Neutrophil (primary cell): ENCODE results near the gene ST14.

Experiments used
- H3K27ac ChIP-seq: fragments of 200-600 bp; sonication (generic); 2 replicates; pipeline ENCODE4 v1.5.1; 2016; ENCODE audit warnings: mild to moderate bottlenecking, moderate library complexity
- H3K27me3 ChIP-seq: fragments of 200-600 bp; sonication (generic); 2 replicates; pipeline ENCODE4 v1.6.0; 2016; ENCODE audit warnings: mild to moderate bottlenecking
- H3K36me3 ChIP-seq: fragments of 200-600 bp; sonication (generic); 2 replicates; pipeline ENCODE4 v1.5.1; 2017
- H3K4me1 ChIP-seq, 2 experiments: fragments of 200-600 bp in 1 of 2; sonication (generic) in 1 of 2; 1 replicate in 1 of 2; 2 replicates in 1 of 2; pipeline versions ENCODE4 v1.5.1 to v1.6.1; 2013 to 2016; ENCODE audit warnings: low read depth in 1 of 2, low read length in 1 of 2, mild to moderate bottlenecking in 1 of 2, moderate library complexity in 1 of 2; ENCODE audit not compliant: control insufficient read depth in 1 of 2, insufficient read depth in 1 of 2
- H3K4me3 ChIP-seq, 2 experiments: fragments of 200-600 bp in 1 of 2; sonication (generic) in 1 of 2; 1 replicate in 1 of 2; 2 replicates in 1 of 2; pipeline ENCODE4 v1.5.1; 2013 to 2016; ENCODE audit warnings: low read depth in 1 of 2, low read length in 1 of 2, mild to moderate bottlenecking in 1 of 2, moderate library complexity in 1 of 2
- H3K9me3 ChIP-seq: fragments of 200-600 bp; sonication (generic); 2 replicates; pipeline ENCODE4 v1.5.1; 2016
- TF ChIP-seq, protein P1 (sequence below): fragments of 200-600 bp; sonication (generic); IDR thresholded peaks from 2 replicates; pipeline ENCODE4 v1.5.1; 2016; ENCODE audit warnings: antibody characterized with exemption

Gene ST14

DNA sequence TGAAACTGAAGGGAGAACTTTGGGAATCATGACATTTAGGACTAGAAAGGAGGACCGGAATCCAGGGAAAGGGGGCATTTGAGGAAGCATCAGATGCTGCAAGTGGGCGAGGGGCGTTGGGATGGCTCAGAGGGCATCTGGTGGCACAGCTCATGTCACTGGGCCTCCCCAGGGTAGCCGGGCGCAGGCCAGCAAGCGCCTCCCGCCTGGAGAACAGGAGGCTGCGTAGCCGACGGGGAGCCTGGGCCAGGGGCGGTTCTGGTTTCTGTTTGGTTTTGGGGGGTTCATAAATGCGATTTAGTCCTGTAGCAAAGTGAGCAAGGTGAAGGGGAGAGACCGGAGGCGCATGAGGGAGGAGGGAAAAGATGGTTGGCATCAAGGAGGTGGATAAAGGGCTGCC, 443 bp upstream of the ST14 start:
- Histone ChIP-seq H3K4me1 (peaks cover 31 to 53% of the 10 kb centered on the region in 2 experiments), H3K36me3 (no peaks in the 10 kb centered on the region), H3K4me3 (peak overlapping the region; percentile 58 to 75), H3K9me3 (no peaks in the 10 kb centered on the region), H3K27ac (no peak overlapping the region), H3K27me3 (peaks cover 68% of the 10 kb centered on the region)
- TF ChIP-seq, protein P1, sequence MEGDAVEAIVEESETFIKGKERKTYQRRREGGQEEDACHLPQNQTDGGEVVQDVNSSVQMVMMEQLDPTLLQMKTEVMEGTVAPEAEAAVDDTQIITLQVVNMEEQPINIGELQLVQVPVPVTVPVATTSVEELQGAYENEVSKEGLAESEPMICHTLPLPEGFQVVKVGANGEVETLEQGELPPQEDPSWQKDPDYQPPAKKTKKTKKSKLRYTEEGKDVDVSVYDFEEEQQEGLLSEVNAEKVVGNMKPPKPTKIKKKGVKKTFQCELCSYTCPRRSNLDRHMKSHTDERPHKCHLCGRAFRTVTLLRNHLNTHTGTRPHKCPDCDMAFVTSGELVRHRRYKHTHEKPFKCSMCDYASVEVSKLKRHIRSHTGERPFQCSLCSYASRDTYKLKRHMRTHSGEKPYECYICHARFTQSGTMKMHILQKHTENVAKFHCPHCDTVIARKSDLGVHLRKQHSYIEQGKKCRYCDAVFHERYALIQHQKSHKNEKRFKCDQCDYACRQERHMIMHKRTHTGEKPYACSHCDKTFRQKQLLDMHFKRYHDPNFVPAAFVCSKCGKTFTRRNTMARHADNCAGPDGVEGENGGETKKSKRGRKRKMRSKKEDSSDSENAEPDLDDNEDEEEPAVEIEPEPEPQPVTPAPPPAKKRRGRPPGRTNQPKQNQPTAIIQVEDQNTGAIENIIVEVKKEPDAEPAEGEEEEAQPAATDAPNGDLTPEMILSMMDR = no peak

- Histone ChIP-seq H3K4me1 (peaks cover 17 to 39% of the 10 kb centered on the region in 2 experiments), H3K27ac (no peak overlapping the region), H3K9me3 (no peaks in the 10 kb centered on the region), H3K27me3 (peaks cover 79% of the 10 kb centered on the region), H3K36me3 (no peaks in the 10 kb centered on the region), H3K4me3 (peak overlapping the region; percentile 58 to 75)
- TF ChIP-seq, protein P1 = no peak
Measured at GRCh38 chr11:130160498-130161155, 1.0 kb downstream of the ST14 start.

DNA sequence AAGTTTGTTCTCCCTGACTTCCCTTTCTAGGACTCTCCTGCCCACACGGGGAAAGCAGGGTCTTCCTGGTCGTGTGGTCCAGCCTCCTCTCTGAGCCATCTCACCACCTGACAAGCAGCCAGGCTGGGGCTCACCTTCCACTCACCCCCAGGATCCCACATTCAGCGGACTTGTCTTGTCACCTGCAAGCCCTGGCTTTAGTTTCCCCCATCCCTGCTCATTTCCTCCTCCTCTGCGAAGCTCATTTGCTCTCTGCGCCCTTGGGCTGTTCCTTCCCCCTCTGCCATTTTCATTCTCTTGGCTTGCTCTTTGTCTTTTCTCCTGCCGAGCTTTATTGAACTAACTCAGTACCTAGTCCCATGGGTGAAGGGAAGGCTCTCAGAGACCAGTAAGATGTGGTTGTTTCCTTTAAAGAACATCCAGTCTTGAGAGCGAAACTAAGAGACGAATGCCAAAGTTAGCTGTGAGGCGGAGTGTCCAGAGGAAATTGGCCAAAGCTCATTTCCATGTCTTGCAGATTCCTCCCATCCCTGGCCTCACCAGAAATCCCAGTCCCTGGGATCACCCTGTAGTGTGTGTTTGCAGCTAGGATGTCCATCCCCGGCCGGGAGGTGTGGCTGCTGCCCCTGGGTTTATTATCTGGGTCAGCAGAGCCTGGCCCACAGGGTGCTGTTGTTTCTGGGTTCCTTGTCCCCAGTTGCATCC, 2.0 kb downstream of the ST14 start:
- Histone ChIP-seq H3K4me1 (peaks cover 17 to 32% of the 10 kb centered on the region in 2 experiments), H3K9me3 (no peaks in the 10 kb centered on the region), H3K27me3 (peaks cover 88% of the 10 kb centered on the region), H3K27ac (no peak overlapping the region), H3K4me3 (no peak overlapping the region), H3K36me3 (no peaks in the 10 kb centered on the region)
- TF ChIP-seq, protein P1 = no peak

GRCh38 chr11:130162733-130163132, 3.2 kb downstream of the ST14 start:
- peaks cover 17 to 31% of the 10 kb centered on the region in 2 experiments for H3K4me1 ChIP-seq
- H3K36me3 ChIP-seq = no peaks in the 10 kb centered on the region
- H3K27ac ChIP-seq = no peak overlapping the region
- no peaks in the 10 kb centered on the region for H3K9me3 ChIP-seq
- H3K4me3 ChIP-seq = no peak overlapping the region
- peaks cover 92% of the 10 kb centered on the region for H3K27me3 ChIP-seq
- TF ChIP-seq, protein P1 = no peak

GRCh38 chr11:130163346-130164220, 4.0 kb downstream of the ST14 start:
- H3K4me3 ChIP-seq = no peak overlapping the region
- H3K36me3 ChIP-seq = no peaks in the 10 kb centered on the region
- H3K27ac ChIP-seq = no peak overlapping the region
- peaks cover 92% of the 10 kb centered on the region for H3K27me3 ChIP-seq
- H3K9me3 ChIP-seq = no peaks in the 10 kb centered on the region
- H3K4me1 ChIP-seq = peaks cover 17 to 31% of the 10 kb centered on the region in 2 experiments
- TF ChIP-seq, protein P1 = no peak
